Measurements from ENCODE around the gene CDH4. TPM values are rescaled to one million over a fixed set of nuclear protein-coding genes. Genes with fewer than 3 reads are reported as not detected.

The CDH4 gene
- total RNA-seq, 4 donors from 2014 or later, result 0.13 to 0.38 (median 0.21) TPM; not detected in 1

- peaks cover 6 to 28% (median 9%) of the 10 kb centered on the region in 3 donors for H3K4me1 ChIP-seq
- peaks cover 0 to 44% (median 0%) of the 10 kb centered on the region in 4 donors for H3K27me3 ChIP-seq
- H3K4me3 ChIP-seq, result no peak overlapping the region
- DNase-seq, result no peak
- WGBS, 2 donors, result 63 to 94% methylated on average over 2 to 4 of the region's 7 CpGs
- no peaks in the 10 kb centered on the region for H3K36me3 ChIP-seq
- no peak for TF ChIP-seq POLR2A (IDR thresholded peaks at IDR 0.05)
- no peak for TF ChIP-seq CTCF (IDR thresholded peaks at IDR 0.05)
- H3K9me3 ChIP-seq, result no peaks in the 10 kb centered on the region
- H3K27ac ChIP-seq, result no peak overlapping the region
- intact Hi-C loops (cut with DNase I), result no loop called here
Measured at GRCh38 chr20:61680096-61680495, 428.0 kb downstream of the CDH4 start.

GRCh38 chr20:61682114-61682995 lies 430.3 kb downstream of the CDH4 start:
- Histone ChIP-seq H3K36me3 (no peaks in the 10 kb centered on the region), H3K27me3 (peaks cover 0 to 62% (median 0%) of the 10 kb centered on the region in 4 donors), H3K4me1 (peaks cover 6 to 28% (median 9%) of the 10 kb centered on the region in 3 donors), H3K4me3 (no peak overlapping the region), H3K9me3 (no peaks in the 10 kb centered on the region), H3K27ac (no peak overlapping the region)
- WGBS, 2 donors, result 50 to 51% methylated on average over 5 of the region's 5 CpGs
- intact Hi-C loops (cut with DNase I), result no loop called here
- TF ChIP-seq CTCF (IDR thresholded peaks at IDR 0.05) (no peak), POLR2A (IDR thresholded peaks at IDR 0.05) (no peak)
- DNase-seq, result no peak

- intact Hi-C loops (cut with DNase I), result no loop called here
- no peak for TF ChIP-seq CTCF (IDR thresholded peaks at IDR 0.05)
- WGBS, 2 donors, result 28 to 52% methylated on average over 9 to 17 of the region's 20 CpGs
Measured at GRCh38 chr20:61682996-61683681, 431.1 kb downstream of the CDH4 start.

GRCh38 chr20:61683721-61684120 lies 431.7 kb downstream of the CDH4 start:
- Histone ChIP-seq H3K27me3 (peaks cover 0 to 73% (median 0%) of the 10 kb centered on the region in 4 donors), H3K4me1 (peaks cover 6 to 28% (median 9%) of the 10 kb centered on the region in 3 donors), H3K9me3 (no peaks in the 10 kb centered on the region), H3K36me3 (no peaks in the 10 kb centered on the region), H3K4me3 (no peak overlapping the region), H3K27ac (no peak overlapping the region)
- 11 to 15% methylated on average over 3 to 6 of the region's 6 CpGs for WGBS, 2 donors
- TF ChIP-seq CTCF (IDR thresholded peaks at IDR 0.05) (peak in 2 of 6 experiments; percentile 15 to 18), POLR2A (IDR thresholded peaks at IDR 0.05) (no peak)
- no peak for DNase-seq
- intact Hi-C loops (cut with DNase I), result no loop called here

More at GRCh38 chr20:61682996-61683681, 431.1 kb downstream of the CDH4 start:
- Histone ChIP-seq H3K9me3 (no peaks in the 10 kb centered on the region), H3K4me1 (peaks cover 6 to 28% (median 9%) of the 10 kb centered on the region in 3 donors), H3K4me3 (no peak overlapping the region), H3K36me3 (no peaks in the 10 kb centered on the region), H3K27ac (no peak overlapping the region), H3K27me3 (peaks cover 0 to 68% (median 0%) of the 10 kb centered on the region in 4 donors)
- no peak for DNase-seq

DNA sequence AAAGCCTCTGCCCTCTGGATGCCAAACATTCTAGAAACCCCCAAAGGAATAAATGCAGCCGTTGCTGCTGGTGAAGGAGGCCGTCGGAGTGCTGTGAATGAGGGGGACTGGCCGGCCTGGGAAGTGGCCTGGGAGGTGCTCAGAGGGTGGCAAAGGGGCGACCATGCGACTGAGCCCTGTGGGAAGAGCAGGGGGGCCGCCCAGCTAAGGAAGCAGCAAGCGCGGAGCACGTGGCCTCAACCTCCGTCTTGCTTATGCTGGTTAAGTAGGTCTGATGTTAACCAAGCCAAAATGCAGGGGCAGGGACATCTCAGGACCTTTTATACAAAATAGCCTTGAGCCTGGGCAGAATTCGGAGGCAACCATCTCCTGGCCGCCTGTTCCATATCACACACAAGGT lies 432.1 kb downstream of the CDH4 start:
- Histone ChIP-seq H3K4me1 (peaks cover 6 to 28% (median 9%) of the 10 kb centered on the region in 3 donors), H3K36me3 (no peaks in the 10 kb centered on the region), H3K27ac (no peak overlapping the region), H3K4me3 (no peak overlapping the region), H3K27me3 (peaks cover 0 to 73% (median 0%) of the 10 kb centered on the region in 4 donors), H3K9me3 (no peaks in the 10 kb centered on the region)
- intact Hi-C loops (cut with DNase I), result no loop called here
- no peak for DNase-seq
- WGBS, 2 donors, result 41 to 51% methylated on average over 8 to 11 of the region's 13 CpGs
- TF ChIP-seq CTCF (IDR thresholded peaks at IDR 0.05), result no peak
- TF ChIP-seq POLR2A (IDR thresholded peaks at IDR 0.05), result no peak
